Activated naive CD4-positive, alpha-beta T cell treated with anti-CD3 and anti-CD28 coated beads for 36 hours (primary cell): ENCODE data around the gene RAB17. TPM values are rescaled to one million over a fixed set of nuclear protein-coding genes. Genes with fewer than 3 reads are reported as not detected.

ENCODE experiments used
- CTCF ChIA-PET: fragments of 350-600 bp; sonication (Branson Sonifier 250); formaldehyde crosslinking; loops from one replicate; lab custom pipeline; 2021; ENCODE audit warnings: antibody characterized with exemption; lab: Charles Lee
- DNase-seq: peaks from one replicate; pipeline ENCODE4 v3.0.0-alpha.2; 2020
- H3K27ac Mint-ChIP-seq: one replicate; pipeline ENCODE4 v1.8.0; 2021; ENCODE audit warnings: mild to moderate bottlenecking, mixed read lengths
- H3K27me3 Mint-ChIP-seq: one replicate; pipeline ENCODE4 v1.8.0; 2021; ENCODE audit warnings: low read depth, mixed read lengths
- H3K36me3 Mint-ChIP-seq: one replicate; pipeline ENCODE4 v1.8.0; 2021; ENCODE audit warnings: low read depth, mixed read lengths
- H3K4me1 Mint-ChIP-seq: one replicate; pipeline ENCODE4 v1.8.0; 2021; ENCODE audit warnings: low read depth, mixed read lengths
- H3K4me3 Mint-ChIP-seq: one replicate; pipeline ENCODE4 v1.8.0; 2021; ENCODE audit warnings: mild to moderate bottlenecking, moderate library complexity, mixed read lengths
- H3K9me3 Mint-ChIP-seq: one replicate; pipeline ENCODE4 v1.8.0; 2021; ENCODE audit warnings: mixed read lengths
- intact Hi-C: fragments of 100-400 bp; cut with micrococcal nuclease; formaldehyde crosslinking; loops from one replicate; pipeline ENCODE4 v1.15.1; 2023
- total RNA-seq, 2 experiments: library from RNA; stranded (reverse); gene quantifications; one replicate each; pipeline ENCODE4 v1.2.3, GENCODE V29; 2021

RAB17 gene
- total RNA-seq, 2 experiments from 2014 or later: not detected

DNA sequence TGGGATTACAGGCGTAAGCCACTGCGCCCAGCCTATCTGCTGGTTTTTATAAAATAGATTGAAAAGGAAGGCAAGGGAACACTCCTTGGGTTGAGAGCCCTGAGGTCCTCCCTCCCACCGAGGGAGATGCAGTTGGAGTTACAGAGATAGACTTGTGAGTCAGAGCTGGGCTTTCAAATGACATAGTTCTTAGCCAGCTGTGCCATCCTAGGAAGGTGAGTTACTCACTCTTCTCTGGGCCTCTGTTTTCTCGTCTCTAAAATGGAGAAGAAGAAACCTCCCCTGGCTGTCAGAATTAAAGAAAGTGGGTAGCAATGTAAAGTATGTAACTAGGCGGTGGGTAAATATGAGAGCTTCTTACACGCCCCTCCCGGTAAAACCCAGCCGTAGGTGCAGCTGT is 39.2 kb upstream of the RAB17 start:
- H3K4me1 Mint-ChIP-seq: peaks cover 20% of the 10 kb centered on the region
- H3K27ac Mint-ChIP-seq: no peak overlapping the region
- no peak for DNase-seq
- peaks cover 4% of the 10 kb centered on the region for H3K36me3 Mint-ChIP-seq
- intact Hi-C loops: no loop called here
- peaks cover 6% of the 10 kb centered on the region for H3K27me3 Mint-ChIP-seq
- peaks cover 2% of the 10 kb centered on the region for H3K9me3 Mint-ChIP-seq
- H3K4me3 Mint-ChIP-seq: no peak overlapping the region
- CTCF ChIA-PET: interaction anchor here (0.7 to 1.2 kb wide), 2 partner anchors 15 to 116 kb away, joined by 3 to 5 read pairs; no protein-coding TSS in a partner anchor

DNA sequence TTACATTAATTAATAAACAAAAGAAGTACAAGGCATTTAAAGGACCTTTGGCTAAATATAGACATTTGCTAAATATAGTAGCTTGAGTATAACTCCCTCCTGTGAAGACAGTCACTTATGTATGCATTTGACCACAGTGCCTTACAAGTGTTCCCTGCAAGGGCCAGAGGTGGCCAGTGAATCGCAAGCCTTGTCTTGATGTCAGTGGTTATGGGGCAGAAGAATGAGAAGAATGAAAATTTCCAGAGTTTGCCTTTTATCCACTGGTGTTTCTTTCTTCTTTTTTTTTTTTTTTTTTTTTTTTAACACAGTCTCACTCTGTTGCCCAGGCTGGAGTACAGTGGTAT is 38.6 kb upstream of the RAB17 start:
- no peak for DNase-seq
- intact Hi-C loops: no loop called here

DNA sequence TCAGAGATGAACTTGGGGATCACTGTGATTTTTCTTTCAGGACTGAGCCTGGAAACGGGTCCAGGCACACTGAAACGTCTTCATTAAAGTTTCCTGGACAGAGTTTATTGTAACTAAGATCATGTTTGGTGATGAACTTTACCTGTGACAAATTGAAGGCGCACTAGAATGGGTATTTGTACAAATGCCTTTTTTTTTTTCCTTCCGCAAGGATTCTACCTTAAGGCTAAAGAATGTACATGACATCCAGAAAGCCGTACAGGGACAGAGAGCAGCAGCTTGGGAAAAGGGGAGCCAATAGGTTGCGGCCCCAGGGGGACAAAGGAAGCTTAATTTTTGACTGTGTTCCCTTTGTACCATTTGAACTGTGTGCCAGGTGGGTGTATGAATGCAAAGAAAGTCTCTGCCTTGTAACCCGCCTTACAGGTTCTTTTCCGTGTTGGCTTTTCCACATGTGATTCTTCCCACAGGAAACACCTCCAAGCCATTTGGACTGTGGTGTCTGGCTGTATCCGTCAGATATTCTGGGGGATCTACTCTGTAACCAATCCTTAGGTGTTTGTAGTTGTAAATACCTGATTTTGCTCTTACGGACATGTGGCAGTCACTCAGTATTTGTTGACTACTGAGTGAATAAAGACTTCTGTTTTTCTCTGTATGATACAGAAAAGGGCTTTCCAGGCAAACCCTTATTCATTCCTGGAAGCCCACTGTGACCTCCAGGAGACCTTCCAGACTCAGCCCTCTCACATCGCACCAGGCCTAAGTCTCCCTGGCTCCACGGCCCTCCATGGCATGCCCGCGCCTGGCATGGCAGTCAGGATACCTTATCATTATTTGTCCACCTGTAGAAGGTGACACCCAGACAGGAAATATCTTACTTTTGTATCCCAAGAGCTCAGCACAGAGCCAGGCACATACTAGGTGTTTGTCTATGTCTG is 38.0 kb upstream of the RAB17 start:
- intact Hi-C loops: no loop called here
- Mint-ChIP-seq H3K27ac (no peak overlapping the region), H3K36me3 (peaks cover 4% of the 10 kb centered on the region), H3K4me1 (peaks cover 20% of the 10 kb centered on the region), H3K9me3 (no peaks in the 10 kb centered on the region), H3K27me3 (peaks cover 6% of the 10 kb centered on the region), H3K4me3 (peak overlapping the region; percentile 82)
- CTCF ChIA-PET: interaction anchor here (1.1 kb wide), 1 partner anchor 116 kb away, joined by 3 read pairs; no protein-coding TSS in a partner anchor
- DNase-seq: no peak

More for the DNA sequence above, 38.6 kb upstream of the RAB17 start:
- H3K27me3 Mint-ChIP-seq: peaks cover 6% of the 10 kb centered on the region
- peaks cover 4% of the 10 kb centered on the region for H3K36me3 Mint-ChIP-seq
- no peak overlapping the region for H3K4me3 Mint-ChIP-seq
- CTCF ChIA-PET: interaction anchor here (0.7 kb wide), 1 partner anchor 116 kb away, joined by 5 read pairs; no protein-coding TSS in a partner anchor
- H3K4me1 Mint-ChIP-seq: peaks cover 20% of the 10 kb centered on the region
- no peaks in the 10 kb centered on the region for H3K9me3 Mint-ChIP-seq
- no peak overlapping the region for H3K27ac Mint-ChIP-seq

DNA sequence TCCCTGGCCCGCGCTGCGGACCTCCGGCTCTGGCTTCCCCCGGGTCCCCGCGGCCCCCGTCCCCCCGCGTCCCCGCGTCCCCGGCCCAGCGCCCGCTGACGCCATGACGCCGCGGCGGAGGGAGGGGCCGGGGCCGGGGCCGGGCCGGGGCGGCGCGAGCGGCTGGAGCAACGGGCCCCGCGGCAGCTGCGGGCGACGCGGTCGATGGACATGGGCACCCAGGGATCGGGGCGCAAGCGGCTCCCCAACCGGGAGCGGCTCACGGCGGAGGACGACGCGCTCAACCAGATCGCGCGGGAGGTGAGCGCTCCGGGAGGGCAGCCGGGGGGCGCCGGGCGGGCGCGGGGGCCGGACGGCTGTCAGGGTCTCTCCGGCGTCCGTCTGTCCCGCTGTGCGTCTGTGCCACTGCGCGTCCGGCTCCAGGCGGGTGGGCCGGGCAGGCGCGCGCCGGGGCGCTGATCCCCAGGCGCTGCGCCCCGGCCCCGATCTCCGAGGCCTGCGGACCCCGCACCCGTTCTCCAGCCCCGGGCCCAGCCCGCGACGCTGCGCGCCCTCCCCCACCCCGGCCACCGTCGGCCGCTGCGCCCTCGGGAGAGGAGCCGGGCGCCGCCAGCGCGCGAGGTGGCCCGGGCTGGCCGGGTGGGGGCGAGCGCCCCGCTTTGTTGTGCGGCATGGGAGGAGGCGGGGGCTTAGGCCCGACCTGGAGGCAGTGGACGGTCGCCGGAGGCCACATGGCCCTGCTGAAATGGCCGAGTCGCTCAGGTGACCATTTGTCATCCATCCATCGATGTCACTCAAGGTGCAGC is 37.1 kb upstream of the RAB17 start, which contains the start of gene LRRFIP1:
TSS of gene LRRFIP1 (plus strand) at position 147 of the 806 bp plus-strand sequence. CDS start at position 205, 58 bp downstream.
- Mint-ChIP-seq H3K27me3 (peaks cover 6% of the 10 kb centered on the region), H3K4me3 (peak within 1 kb of the TSS; percentile 82), H3K27ac (no peak within 1 kb of the TSS), H3K36me3 (peaks cover 3% of the 10 kb centered on the region), H3K4me1 (peaks cover 20% of the 10 kb centered on the region), H3K9me3 (no peaks in the 10 kb centered on the region)
- CTCF ChIA-PET: interaction anchor here (1.1 kb wide), 1 partner anchor 117 kb away, joined by 3 read pairs; no protein-coding TSS in a partner anchor
- intact Hi-C loops: no loop called here
- peak; percentile 32 for DNase-seq

DNA sequence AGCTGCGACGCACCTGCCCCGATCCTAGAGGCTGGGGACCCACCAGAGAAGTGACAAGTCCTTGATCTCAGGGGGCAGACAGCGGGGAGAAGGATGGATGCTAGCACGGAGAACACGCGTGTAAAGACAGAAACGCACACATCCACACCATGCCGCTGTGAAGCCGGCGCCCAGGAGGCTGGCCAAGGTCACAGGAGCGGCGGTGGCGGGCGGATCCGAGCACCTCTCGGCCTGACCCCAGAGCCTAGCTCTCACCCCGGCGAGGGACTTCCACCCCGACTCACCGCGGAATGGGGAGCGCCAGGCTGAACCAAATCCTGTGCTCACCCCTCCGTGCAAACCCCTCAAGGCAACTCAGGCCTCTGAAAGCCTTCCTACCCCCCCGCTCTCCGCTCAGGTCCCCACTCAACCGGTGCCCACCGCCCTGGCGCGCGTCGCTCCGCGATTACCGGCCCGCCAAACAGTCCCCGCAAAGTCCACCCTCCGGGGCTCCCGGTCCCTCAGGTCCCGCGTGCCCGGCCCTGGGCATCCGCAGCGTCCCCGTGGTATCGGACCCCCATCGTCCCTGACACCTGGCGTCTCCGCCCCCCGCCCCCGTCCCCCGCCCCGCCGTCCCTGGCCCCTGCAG is 36.4 kb upstream of the RAB17 start:
- Mint-ChIP-seq H3K9me3 (no peaks in the 10 kb centered on the region), H3K27ac (no peak overlapping the region), H3K27me3 (peaks cover 6% of the 10 kb centered on the region), H3K4me1 (peaks cover 20% of the 10 kb centered on the region), H3K4me3 (peak overlapping the region; percentile 71), H3K36me3 (no peaks in the 10 kb centered on the region)
- no peak for DNase-seq
- CTCF ChIA-PET: no interaction called here
- intact Hi-C loops: no loop called here

DNA sequence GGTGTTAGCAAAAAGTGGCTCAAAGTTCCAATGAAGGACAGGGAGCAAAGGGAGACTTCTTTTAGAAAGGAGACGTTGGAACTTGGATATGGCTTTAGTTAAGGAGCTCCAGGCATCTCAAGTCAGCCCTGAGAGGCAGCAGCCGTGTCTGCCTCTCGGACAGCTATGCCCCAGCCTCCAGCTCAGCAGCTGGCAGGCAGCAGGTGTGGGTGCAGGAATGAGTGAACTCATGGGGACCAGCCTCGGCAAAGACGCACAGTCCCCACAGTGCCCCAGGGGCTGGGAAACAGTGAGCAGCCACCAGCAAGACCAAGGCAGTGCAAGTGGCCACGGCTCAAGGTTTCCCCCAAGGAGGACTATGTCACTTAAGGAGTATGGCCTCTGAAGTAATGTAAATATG is 35.2 kb upstream of the RAB17 start:
- H3K36me3 Mint-ChIP-seq: no peaks in the 10 kb centered on the region
- no peak overlapping the region for H3K27ac Mint-ChIP-seq
- H3K9me3 Mint-ChIP-seq: no peaks in the 10 kb centered on the region
- H3K4me3 Mint-ChIP-seq: peak overlapping the region; percentile 71
- intact Hi-C loops: no loop called here
- DNase-seq: no peak
- H3K27me3 Mint-ChIP-seq: peaks cover 6% of the 10 kb centered on the region
- CTCF ChIA-PET: interaction anchor here (0.6 kb wide), 1 partner anchor 53 kb away, joined by 3 read pairs; no protein-coding TSS in a partner anchor
- H3K4me1 Mint-ChIP-seq: peaks cover 14% of the 10 kb centered on the region

DNA sequence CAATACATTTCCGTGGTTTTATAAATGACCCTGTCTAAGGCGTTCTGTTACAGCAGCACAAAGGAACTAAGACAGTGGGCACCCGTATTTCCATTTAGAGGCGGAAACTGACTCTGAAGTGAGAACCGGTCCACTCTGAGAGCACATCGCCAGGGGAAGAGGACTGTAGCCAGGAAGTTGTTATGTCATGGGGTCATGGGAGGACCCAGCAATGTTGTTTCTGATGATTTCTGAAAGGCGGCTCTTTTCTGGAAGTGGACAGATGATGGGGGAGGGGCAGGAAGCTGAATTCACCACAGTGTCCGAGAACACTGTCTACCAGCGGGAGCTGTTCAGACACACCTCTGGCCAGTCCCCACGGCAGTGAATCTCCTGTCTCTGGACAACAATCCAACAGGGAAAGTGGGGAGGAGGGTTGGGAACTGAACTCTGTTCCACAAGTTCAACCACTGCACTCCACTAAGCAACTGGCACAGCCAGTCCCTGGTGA is 34.7 kb upstream of the RAB17 start:
- H3K27ac Mint-ChIP-seq: no peak overlapping the region
- peaks cover 6% of the 10 kb centered on the region for H3K27me3 Mint-ChIP-seq
- H3K4me3 Mint-ChIP-seq: no peak overlapping the region
- peaks cover 12% of the 10 kb centered on the region for H3K4me1 Mint-ChIP-seq
- no peak for DNase-seq
- CTCF ChIA-PET: interaction anchor here (0.6 kb wide), 1 partner anchor 53 kb away, joined by 3 read pairs; no protein-coding TSS in a partner anchor
- intact Hi-C loops: no loop called here
- H3K36me3 Mint-ChIP-seq: no peaks in the 10 kb centered on the region
- no peaks in the 10 kb centered on the region for H3K9me3 Mint-ChIP-seq

DNA sequence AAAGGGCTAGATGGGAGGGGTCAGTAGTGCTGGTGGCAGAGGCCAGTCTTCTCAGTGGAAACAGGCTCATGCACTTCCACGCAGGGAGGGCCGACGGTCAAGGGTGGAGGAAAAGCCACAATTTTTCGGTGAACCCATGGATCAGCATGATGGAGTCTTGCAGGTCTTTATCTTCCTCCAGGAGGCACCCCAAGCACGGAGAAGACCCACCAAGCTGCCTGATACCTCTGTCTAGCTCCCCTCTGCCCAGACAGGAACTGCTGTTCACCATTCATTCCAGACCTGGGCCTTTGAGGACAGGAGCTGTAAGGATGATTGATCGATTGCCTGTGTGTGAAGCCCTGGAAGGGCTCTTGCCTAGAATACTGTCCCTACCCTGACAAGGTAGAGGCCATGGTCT is 34.0 kb upstream of the RAB17 start:
- CTCF ChIA-PET: no interaction called here
- H3K36me3 Mint-ChIP-seq: no peaks in the 10 kb centered on the region
- no peak overlapping the region for H3K27ac Mint-ChIP-seq
- H3K4me3 Mint-ChIP-seq: no peak overlapping the region
- intact Hi-C loops: no loop called here
- H3K4me1 Mint-ChIP-seq: peaks cover 9% of the 10 kb centered on the region
- peak; percentile 17 for DNase-seq
- H3K9me3 Mint-ChIP-seq: no peaks in the 10 kb centered on the region
- H3K27me3 Mint-ChIP-seq: peaks cover 6% of the 10 kb centered on the region

DNA sequence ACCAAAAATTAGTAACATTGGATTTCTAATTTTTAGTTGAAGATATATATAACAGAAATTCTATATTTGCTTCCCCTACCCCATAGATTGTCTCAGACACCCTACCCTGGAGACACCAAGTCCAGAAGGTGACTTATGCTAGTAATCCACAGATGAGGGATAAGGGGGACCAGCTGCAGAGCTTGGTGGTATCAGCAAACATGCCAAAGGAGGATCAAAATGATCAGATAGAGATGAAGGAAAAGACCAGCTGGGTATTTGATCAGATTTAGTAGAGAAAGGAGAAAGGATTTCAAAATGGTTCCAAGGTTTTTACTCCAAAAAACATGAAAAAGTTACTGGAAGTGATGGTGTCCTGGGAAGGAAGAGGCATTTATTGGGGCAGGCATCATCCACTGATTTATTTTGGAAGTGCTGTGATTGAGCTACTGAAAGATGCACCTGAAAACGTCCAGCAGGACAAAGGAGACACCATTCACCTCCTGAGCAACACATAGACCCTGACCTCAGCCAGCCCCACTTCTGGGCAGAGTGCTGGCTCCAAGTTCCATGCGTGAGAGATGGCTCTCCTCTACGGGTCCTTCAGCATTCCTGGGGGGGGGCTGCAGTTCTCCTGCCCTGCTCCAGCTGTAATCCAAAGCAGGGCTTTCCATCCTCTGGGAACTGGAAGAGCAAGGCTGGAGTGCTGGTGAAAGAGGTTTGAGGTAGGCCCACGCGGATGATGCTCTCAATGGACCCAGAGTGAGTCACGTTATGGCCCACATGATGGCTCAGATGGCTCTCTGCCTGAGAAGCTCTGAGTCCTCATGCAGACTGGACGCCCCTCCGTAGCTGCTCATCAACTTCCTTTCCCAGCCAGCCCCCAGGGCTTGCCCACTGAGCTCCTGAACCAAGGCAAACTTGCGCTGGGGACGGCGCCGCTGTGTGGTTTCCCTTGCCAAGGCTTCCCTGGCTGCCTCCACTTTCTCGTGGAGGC is 33.2 kb upstream of the RAB17 start:
- no peaks in the 10 kb centered on the region for H3K36me3 Mint-ChIP-seq
- H3K27me3 Mint-ChIP-seq: peaks cover 4% of the 10 kb centered on the region
- no peak overlapping the region for H3K27ac Mint-ChIP-seq
- no peak for DNase-seq
- H3K4me1 Mint-ChIP-seq: peaks cover 8% of the 10 kb centered on the region
- H3K9me3 Mint-ChIP-seq: no peaks in the 10 kb centered on the region
- CTCF ChIA-PET: interaction anchor here (1.2 to 1.8 kb wide), 2 partner anchors 42 to 122 kb away, joined by 3 to 5 read pairs; no protein-coding TSS in a partner anchor
- no peak overlapping the region for H3K4me3 Mint-ChIP-seq
- intact Hi-C loops: no loop called here

DNA sequence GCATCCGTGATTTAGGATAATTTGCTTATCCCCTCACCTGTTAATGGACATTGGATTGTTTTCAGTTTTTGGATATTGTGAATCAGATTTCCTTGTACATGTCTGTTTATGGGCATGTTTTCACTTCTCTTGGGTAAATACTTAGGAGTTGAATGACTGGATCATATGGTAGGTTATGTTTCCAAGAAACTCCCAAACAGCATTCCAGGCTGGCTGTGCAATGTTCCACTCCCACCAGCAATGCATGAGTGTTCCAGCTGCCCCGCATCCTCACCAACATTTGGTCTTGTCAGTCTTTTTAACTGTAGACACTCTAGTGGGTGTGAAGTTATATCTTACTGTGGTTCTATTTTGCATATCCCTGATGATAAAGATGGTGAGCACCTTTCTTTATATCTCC is 27.9 kb upstream of the RAB17 start:
- intact Hi-C loops: no loop called here
- CTCF ChIA-PET: no interaction called here
- H3K4me3 Mint-ChIP-seq: no peak overlapping the region
- peaks cover 30% of the 10 kb centered on the region for H3K4me1 Mint-ChIP-seq
- H3K27ac Mint-ChIP-seq: no peak overlapping the region
- H3K27me3 Mint-ChIP-seq: no peaks in the 10 kb centered on the region
- no peaks in the 10 kb centered on the region for H3K9me3 Mint-ChIP-seq
- no peaks in the 10 kb centered on the region for H3K36me3 Mint-ChIP-seq
- no peak for DNase-seq

DNA sequence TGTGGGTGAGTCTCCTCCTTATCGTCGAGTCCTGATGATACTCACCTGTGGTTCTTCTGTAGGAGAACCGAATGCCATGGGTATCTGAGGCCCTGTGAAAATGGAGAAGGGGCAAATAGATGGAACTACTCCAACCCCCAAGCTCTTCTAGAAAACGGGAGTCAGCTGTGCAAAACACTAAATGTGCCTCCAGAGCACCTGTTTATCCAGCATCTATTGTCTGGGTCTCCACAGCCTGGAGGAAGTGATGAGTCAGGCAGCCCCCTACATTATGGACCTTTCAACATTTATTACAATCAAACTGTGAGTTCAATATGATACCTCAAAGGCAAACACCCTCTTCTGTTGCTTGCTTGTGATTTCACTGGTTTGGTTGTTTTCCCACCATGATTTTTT is 27.1 kb upstream of the RAB17 start:
- H3K27me3 Mint-ChIP-seq: no peaks in the 10 kb centered on the region
- H3K36me3 Mint-ChIP-seq: no peaks in the 10 kb centered on the region
- no peaks in the 10 kb centered on the region for H3K9me3 Mint-ChIP-seq
- peaks cover 30% of the 10 kb centered on the region for H3K4me1 Mint-ChIP-seq
- CTCF ChIA-PET: interaction anchor here (0.7 to 1.2 kb wide), 2 partner anchors 32 to 36 kb away, joined by 3 to 4 read pairs; no protein-coding TSS in a partner anchor
- H3K27ac Mint-ChIP-seq: no peak overlapping the region
- intact Hi-C loops: no loop called here
- no peak for DNase-seq
- H3K4me3 Mint-ChIP-seq: no peak overlapping the region
